HG02588 (cell line): ENCODE results near the gene SH3TC1.

Source experiments
- ATAC-seq: cut with Tn5 transposase; IDR thresholded peaks from one replicate; pipeline ENCODE4 v1.9.1; 2021; ENCODE audit warnings: mild to moderate bottlenecking, moderate library complexity; ENCODE audit not compliant: unreplicated experiment

Gene SH3TC1

DNA sequence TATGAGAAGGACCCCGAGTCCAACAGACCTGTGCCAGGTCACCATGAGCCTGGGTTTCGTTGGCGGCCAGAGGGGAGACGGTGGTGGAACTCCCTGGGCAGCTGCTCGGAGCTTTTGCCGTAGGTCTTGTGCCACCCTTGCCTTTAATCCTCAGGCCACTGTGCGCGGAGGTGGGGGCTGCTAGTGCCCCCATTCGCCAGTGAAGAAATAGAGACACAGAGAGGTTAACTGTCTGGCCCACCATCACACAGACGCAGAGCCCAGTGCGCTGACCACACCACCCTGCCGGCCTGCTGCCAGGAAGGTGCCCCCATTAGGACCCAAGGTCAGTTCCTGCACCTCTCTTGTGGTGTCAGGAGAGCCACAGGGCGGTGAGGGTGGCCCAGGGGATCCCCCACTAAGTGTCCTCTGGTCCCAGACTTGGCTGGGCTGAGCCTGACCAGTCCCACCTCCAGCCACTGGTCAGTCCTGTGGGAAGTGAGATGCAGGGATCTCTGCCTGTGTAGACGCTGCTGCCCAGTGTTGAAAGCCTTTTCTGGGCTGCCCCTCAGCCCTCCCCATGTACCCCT is 42.2 kb downstream of the SH3TC1 start:
- no peak for ATAC-seq

DNA sequence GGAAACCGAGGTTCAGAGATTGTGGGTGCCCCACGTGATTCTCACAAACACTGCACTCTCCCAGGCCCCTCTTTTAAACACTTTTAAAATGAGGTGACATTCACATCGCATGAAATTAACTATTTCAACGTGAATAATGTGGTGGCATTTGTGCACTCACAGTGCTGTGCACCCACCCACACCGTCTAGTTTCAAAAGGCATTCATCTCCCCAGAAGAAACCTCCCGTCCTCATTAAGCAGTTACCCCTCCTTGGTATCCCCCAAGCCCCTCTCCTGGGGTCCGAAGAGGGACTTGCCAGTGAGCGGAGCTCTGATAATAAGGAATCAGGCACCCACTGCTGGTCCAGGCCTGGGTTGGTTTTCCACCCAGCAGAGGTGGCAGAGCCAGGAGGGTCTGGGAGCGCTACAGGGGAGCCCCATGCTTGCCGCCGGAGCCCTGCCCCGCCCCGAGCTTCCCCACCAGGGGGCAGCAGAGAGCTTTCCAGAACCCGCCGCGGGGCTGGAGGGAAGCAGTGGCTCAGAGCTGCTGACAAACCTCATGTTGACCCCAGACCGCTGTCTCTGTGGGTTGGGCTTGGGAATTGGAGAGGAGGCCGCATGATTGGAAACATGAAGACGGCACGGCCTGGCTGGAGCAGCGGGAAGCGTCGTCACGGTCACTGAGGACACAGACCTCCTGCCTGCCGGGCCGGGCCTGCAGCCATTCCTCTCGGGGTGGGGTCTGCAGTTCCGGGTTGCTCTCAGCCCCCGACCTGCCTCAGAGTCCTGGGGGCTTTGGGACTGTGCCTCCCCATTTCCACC is 43.0 kb downstream of the SH3TC1 start:
- peak; percentile 66 for ATAC-seq

DNA sequence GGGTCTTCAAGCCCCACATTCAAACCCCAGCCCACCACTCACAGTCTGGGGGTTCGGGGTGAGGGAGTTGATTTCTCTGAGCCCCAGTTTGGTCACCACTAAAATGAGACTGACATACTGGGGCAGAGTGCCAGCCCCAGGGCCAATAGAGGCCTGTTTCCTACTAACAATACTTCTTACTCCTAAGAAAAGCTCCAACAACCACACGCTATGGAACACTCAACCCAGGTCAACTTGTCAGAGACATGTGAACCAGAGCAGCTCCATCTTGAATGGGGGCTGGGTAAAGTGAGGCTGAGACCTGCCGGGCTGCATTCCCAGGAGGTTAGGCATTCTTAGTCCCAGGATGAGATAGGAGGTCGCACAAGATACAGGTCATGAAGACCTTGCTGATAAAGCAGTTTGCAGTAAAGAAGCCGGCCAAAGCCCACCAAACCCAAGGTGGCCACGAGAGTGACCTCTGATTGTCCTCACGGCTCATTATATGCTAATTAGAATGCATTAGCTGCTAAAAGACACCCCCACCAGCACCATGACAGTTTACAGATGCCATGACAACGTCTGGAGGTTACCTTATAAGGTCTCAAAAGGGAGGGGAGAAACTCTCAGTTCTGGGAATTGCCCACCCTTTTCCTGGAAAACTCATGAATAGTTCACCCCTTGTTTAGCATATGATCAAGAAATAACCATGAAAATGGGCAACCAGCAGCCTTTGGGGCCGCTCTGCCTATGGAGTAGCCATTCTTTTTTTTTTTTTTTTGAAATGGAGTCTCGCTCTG is 43.9 kb downstream of the SH3TC1 start:
- no peak for ATAC-seq

DNA sequence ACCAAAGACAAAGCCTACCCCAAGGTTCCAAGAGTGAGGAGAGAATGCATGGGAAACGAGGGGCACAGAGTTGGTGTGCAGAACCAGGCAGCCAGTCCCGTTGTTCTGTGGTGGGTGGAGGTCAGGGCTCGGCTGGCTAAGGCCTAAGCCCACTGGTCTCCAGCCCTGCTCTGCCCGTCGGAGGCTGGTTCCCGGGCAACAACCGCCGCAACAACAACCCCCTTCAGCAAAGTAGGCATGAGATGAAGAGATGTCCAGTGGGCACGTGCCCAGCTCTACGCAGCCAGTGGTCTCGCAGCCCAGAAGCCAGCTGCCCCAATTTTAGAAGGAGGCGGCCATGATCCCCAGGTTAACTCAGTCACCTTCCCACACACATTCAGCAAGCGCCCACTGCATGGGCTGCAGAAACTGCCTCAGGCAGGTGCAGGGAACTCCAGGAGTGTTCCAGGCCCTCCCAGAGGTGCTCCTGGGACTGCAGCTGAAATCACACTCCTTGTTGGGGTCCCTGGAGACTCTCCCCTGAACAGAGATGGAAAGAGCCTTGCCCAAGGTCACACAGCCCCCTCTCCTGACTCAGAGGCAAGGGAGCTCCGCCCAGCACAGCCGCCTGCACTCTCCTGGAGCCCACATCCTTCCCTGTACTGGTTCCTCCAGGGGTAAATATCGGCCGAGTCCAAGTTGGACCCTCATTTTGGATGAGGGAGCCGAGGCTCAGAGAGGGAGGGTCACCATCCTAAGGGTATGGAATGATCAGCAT is 45.1 kb downstream of the SH3TC1 start:
- ATAC-seq, result no peak

DNA sequence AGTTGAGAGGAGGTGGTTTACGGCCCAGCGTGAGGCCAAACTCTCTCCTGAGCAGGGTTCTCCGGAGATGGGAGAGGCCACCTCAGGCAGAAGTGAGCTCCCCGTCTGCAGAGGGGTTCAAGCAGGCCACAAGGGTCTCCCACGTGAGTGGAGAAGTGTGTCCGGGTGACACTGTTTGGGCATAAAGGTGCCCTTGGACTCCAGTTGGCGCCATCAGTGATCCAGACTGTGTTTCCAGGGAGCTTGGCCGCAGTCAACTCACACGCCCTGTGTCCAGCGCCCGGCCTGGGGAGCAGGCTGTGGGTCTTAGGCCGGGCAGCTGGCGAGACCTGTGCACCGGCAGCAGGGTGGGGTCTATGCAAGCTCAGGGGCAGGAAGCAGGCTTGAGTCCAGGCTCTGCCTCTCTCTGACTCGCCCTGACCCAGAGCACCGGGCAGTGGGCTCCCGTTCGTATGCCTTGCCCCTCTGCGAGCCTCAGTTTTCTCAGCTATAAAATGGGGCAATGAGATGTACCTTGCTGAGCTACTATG is 45.9 kb downstream of the SH3TC1 start:
- no peak for ATAC-seq

DNA sequence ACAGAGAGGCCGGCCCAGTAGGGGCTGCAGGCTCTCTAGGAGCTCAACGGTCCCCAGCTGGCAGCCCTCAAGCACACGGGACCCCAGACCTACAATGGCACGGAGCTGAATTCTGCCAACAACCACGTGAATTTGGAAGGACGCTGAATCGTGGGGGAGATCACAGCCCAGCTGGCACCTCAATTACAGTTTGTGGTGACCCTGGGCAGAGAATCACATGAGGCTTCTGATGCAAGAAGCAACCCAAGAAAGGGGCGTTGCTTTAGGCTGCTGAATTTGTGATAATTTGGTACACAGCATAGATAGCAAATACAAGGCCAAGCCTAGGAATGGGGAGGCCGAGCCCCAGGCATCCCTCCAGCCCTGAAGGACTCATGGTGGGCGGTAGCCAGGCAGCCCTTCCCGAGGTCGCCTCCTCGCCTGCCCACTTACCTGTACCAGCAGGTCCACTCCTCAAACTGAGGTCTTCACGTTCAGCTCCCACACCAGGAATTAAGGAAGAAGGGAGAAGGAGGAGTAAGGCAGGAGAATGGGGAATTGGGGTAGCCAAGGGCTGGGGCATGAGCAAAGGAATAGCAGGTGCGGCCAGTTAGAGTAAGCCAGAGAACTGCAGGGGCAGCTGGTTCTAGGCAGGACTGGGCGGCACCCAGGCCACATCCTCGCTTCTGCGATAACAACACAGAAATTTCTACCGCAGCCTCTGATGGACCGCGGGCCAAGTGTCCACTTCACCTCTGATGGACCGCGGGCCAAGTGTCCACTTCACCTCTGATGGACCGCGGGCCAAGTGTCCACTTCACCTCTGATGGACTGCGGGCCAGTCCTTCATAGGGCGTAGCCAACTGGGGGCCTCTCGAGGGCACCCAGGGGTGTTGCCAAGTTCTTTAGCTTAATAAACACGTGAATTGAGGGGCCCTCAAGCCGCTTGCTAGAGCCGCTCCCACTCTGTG is 47.1 kb downstream of the SH3TC1 start:
- ATAC-seq, result no peak

DNA sequence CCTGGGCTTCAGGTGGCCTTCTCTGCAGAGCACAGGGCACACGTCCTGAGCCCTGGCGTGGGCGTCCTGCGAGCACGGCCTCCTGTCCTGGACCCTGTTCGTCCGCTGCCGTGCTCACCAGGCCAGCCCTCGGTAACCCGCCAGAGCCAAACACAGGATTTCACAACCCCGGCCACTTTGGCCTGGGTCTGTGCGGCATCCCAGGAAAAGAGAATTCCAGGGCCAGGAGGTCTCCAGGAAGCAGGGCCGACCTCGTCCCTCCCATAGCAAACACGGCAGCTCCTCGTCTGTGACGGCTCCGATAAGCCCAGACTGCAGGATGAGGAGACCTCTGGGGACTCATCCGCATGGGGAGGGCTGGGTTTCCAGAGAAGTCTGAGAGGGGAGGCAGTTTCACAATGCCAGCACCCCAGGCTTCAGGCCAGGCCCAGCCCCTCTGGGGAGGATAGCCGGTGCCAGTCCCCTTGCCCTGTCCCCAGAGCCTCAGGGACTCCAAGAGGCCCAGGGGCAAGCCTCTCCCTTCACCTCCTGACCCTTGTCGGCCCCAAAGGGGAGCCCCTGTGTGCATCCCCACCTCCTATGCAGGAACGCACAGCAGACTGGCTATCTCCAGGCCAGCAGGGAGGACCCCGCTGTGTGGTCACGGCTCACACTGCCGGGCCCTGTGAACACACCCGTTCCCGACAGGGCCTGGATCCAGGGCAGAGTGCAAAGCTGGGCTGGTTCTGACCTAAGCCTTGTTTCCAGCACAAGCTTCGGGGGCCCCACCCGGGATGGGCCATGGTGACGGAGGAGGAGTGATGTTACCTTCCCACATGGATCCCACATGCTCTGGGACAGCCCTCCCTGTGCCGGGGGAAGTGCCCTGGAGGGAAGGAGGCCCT is 48.2 kb downstream of the SH3TC1 start:
- no peak for ATAC-seq

DNA sequence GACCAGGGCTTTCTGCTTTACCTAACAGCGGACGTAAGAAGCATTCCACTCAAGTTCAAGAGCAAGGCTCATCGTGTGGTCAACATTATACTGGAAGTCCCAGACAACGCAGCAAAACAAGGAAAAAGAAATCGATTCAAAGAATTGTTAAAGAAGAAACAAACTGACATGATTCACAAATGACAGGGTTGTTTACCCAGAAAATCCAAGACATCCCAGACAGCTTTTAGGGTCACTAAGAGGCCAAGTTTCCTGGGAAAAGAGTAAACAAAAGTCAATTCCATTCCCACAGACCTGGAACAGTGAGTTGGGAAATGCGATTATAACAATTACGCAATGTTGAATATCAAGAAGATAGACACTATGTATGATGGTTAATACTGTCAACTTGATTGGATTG is 49.0 kb downstream of the SH3TC1 start:
- no peak for ATAC-seq

DNA sequence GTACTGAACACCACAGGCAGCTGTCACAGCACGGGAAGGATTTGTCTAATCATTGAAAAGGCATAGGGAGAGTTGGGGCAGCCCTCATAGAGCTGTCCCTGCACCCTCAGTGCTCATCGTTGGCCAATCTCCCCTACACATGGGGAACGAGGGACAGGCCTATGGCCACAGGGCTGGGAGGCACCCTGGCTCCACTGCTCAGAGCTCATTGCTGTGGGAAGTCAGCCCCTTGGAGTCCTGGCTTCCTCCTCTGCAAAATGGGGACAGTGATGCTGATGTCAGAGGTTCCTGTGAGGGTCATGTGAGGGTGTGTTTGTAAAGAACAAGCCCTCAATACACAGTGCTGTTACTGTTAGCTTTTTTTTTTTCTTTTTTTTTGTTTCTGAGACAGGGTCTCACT is 51.1 kb downstream of the SH3TC1 start:
- no peak for ATAC-seq

DNA sequence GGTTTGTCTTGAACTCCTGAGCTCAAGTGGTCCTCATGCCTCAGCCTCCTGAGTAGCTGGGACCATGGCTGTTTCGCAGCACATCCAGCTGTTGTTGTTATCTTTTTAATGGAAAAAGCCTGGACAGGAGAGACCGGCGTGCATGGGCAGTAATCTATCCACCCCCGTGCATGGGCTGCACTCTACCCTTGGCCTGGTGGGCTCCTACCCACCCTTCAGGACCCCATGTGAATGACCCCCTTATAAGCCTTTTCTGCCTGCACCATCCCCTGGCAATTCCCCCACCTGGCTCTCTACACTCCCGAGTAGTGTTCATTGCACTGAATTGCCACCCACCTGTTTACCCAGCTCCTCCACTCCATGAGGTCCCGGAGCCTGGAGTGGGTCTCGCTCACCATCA is 51.5 kb downstream of the SH3TC1 start:
- no peak for ATAC-seq

DNA sequence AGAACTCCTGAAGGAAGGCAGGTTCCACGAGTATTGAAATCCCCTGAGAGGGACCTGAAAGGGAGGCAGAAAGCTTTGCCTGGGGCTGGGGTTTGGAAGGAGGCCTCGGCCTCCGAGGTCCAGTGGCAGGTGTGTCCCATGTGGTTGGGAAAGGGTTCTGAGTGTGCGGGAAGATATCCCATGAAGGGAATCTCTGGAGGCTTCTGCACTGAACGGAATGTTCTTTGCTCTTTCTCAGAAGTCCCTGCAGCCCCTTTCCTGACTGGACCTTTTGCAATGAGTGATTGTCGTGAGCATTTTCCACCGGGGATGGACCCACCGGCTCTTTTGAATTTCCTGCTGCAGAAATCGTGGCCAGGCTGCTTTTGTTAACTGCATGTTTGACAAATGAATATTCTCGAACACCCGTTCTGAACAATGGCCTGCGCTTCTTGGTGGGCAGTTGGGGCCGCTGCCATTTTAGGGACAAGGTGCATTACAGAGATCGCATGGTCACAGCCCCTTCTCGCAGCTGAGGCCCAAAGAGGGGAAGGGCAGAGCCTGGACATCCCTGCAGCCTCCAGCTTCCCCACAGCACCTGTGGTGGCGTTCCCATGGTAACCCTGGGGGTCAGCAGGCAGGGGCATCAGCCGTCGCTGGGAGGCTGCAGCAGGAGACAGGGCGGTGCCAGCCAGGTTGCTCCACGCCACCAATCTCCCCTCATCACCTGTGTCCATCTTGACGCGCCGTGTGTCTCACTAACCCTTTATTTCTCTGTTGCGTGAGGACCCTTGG is 52.2 kb downstream of the SH3TC1 start:
- no peak for ATAC-seq

DNA sequence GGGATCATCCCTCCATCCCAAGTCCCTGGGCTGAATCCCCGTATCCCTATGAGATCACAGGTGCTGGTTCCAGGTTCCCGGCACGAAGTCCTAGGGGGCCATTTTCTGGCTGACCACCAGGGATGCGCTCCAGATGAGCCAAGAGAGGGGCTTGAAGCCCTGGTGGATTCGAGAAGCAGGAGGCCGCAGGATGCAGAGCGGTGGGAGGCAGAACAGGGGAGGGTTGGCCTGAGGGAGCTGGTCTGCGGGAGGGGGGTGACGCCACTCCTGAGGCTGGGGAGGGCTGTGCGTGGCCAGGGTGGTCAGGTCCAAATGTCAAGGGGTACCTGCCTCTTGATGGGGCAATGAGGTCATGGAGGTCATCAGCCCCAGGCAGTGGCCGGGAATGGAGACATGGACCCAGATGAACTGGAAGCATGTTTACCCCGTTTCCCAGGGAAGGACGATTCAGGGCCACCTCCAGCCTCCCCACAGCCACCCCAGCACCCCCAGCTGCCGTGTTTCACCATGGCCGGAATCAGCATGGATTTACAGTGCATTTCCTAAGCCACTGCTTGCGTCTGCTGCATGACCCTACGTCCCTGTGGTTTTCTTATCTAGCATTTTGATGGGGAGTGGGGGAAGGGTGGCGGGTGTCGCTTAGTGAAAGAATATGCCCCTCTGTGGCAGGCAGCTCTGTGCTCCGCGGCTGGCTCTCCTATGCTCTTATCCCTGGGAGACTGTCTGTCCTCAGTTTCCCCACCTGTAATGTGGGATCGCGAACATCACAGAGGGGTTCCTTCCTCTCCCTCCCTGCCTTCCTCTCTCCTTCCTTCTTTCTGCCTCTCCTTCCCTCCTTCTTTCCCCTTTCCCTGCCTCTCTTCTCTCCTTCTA is 53.4 kb downstream of the SH3TC1 start:
- no peak for ATAC-seq

DNA sequence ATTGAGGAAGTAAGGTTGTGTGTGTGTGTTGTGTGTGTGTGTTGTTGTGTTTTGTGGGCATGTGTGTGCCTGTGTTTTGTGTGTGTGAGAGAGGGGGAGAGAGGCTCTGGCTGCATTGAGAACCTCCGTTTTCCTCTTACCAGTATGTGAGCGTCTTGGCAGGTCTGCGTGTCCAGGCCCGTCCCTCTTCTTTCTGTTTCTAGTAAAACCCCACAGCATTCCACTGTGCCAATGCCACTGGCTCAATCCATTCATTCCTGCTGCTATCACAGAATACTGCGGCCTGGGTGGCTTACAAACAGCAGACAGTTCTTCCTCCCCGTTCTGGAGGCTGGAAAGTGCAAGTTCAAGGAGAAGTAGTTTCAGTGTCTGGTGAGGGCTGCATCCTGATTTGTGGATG is 55.0 kb downstream of the SH3TC1 start:
- ATAC-seq, result no peak

DNA sequence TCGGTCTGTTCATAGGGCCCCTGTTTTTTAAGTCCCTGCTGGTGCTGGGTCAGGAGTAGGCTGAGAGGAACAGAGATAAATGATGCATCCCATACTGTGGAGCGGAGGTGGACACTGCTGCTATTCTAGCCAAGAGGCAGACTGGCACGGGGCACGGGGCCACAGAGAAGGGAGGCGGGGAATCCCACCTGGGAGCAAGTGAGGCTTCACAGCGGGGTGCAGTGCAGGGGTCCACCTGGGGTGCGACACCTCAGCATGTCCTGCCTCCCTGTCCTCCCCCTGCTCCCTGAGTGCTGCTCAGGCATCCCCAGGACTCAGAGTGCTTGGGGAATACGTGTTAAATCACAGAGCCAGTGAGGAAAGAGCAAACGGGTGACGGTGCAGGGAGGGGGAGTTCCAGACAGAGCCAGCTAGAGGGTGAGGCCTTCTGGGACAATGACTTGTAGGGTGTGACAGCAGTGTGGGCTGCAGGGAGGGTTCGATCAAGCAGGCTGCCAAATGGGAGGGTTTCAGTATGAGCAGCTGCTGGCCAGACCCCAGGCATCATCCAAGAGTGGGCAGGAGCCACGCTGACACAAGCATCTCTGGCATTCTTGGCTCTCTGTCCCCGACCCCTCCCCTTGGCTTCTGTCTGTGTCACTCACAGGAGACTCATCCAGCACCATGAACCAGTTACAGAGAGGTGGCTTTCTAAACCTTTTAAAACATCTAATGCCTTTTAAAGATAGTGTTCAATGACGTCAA is 56.8 kb downstream of the SH3TC1 start:
- no peak for ATAC-seq

DNA sequence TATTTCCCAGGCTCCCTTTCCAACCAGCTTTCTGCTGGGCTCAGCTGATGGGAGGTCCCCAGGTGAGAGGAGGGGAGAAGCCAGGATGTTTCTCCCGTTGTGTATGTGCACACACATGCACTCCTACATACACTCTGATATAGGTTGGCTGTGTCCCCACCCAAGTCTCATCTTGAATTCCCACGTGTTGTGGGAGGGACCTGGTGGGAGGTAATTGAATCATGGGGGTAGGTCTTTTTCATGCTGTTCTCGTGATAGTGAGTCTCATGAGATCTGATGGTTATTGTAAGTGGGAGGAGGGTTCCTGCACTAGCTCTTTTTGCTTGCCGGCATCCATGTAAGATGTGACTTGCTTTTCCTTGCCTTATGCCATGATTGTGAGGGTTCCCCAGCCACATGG is 58.8 kb downstream of the SH3TC1 start:
- ATAC-seq, result no peak

DNA sequence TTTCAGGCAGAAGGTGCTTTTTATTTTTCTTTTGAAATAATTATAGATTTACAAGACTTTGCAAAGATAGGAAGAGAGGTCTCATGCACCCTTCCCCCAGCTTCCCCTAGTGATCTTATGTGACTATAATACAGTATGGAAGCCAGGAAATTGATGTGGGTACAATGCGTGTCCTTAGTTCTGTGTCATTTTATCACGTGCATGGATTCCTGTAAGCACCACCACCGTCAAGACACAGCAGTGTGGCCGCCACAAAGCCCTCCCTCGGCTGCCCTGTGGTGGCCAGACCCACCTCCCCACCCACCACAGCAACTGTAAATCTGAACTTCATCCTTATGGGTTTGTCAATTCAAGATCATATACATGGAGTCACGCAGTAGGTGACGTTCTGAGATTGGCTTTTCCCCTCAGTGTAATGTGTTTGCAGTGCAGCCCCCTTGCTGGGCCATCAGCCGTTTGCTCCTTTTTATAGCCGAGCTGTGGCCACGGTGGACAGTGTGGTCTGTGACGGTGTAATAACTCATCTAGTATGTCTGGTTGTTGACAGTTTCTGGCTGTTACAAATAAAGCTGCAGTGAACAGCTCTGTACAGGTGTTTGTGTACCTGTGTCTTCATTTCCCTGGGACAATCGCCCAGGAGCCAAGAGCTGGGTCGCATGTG is 59.6 kb downstream of the SH3TC1 start:
- no peak for ATAC-seq
